T-helper 2 cell (primary cell): ENCODE measurements around the gene EHD4.

Experiments
- DNase-seq, 5 experiments: peaks; one replicate each; pipeline versions ENCODE4 v3.0.0 to v3.0.0-alpha.2; 2012 to 2022

EHD4 gene

DNA sequence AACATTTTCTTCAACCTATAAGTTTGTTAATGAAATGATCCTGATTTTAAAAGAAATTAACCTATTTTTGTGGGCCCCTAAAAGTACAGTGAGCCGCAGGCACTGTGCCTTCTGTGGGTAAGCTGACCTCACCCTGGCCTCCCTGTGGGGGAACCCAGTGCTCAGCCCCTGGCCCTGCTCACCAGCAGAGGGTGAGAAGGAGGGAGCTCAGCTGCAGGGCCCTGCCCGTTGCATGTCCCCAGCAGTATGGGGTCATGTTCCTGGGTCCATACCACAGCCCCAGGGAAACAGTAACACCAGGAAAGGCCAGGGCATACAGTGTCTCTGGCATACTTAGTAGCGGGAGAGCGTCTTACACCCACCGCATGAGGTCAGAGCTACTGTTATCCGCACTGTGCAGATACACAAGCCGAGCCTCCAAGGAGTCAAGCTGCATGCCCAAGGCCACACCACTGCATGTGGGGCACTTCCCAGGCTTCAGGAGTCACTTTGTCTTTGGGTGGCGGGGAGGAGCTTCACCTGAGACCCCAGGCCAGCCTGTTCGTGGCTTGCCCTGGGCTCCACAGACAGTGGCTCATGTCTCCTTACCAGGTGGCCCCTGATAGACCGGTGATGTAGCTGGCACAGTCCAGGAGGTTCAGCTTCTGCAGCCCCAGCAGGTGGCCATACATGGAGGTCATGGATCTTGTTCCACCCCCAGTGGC lies 22.6 kb upstream of the EHD4 start:
- DNase-seq, result no peak

DNA sequence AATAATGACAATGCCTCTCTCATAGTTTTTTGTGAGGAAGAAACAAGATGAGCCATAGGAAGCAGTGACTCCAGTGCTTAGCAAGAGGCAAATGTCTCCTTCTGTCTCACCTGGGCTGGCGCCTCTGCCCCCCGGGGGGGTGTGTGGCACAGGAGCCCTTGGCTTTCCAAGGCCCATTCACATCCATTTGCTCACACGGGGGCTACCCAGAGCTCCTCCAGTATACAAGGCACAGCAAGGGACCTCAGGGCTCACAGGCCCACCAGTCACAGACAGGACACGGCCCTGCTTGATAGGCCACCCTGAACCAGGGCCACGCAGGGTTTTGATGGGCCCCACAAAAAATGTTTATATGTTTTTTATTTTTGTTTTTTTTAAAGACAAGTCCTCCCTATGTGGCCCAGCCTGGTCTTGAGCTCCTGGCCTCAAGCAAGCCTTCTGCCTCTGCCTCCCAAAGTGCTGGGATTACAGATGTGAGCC lies 21.9 kb upstream of the EHD4 start:
- DNase-seq, result no peak

DNA sequence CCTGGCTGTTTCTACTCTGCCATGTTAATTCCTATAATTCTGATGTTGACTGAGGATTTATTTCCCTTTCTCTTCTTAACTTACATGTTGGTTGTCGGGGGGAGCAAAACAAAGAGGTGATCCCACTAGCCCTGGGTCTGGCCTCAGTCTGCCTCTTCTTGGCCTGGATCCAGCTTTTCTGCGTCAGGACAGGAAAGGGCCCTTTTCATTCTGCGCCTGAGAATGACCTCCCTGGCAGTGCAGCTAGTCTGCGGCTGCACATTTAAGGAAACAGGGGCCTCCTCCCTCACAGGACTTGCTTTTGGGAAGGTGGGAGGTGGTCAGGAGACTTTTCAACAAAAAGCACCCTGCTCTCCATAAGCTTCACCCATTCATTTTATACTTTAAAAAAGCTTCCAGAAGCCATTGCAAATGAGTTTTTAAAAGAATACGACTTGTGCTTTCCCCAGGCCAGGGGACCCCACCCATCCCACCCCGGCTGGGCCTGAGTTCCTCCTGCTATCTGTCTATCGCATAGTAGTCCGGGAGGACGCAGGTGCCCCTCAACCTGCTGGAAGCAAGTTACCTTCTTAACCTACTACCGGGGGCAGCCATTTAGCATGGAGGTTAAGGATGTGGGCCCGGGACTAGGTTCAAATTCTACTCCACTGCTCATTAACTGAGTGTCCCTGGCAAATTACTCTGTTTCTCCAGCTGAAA lies 21.3 kb upstream of the EHD4 start:
- DNase-seq, result no peak

DNA sequence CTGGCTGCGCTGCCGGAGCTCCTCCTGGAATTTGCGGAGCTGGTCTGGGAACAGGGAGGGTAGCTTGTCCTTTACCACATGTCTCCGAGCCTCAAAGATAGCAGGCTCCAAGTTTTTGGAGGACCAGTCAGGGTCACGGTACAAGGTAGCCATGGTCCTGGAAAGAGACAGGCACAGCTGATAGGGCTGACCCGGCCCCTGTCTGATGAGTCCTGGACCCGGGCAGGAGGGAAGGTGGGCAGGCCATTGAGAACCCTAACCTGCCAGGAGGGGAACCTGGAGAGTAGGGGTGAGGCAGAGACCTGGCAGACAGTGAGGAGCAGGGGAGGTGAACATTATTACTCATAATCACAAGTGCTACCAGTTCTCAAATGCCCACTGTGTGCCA lies 20.4 kb upstream of the EHD4 start:
- no peak for DNase-seq

DNA sequence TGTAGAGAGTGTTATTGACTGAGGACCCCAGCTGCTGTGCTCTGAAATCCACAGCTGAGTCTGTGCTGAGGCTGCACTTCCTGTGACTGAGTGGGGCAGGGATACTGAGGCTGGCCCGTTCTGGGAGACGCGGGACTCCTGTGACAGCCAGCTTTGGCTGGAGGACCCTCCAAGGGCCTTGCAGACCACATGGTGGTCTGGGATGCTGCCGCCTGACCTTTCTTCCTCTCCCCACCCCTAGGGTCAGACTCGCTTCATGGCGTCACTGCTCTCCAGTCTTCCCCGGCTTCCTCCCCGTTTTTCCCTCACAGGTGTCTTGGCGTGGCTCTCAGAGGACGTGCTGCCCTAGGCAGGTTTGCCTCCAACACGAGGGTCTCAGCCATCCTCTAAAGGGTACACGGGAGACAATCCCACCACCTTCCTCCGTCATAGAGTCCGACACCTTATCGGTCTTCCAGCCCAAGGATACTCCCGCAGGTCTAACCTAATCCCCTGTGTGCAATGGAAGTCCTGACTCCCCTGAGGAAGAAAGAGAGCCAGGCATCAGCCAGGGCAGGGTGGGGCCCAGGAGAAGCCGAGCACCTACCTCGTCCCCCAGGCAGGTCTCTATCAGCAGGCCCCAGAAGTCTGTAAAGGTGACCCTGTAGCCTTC lies 19.9 kb upstream of the EHD4 start:
- no peak for DNase-seq

DNA sequence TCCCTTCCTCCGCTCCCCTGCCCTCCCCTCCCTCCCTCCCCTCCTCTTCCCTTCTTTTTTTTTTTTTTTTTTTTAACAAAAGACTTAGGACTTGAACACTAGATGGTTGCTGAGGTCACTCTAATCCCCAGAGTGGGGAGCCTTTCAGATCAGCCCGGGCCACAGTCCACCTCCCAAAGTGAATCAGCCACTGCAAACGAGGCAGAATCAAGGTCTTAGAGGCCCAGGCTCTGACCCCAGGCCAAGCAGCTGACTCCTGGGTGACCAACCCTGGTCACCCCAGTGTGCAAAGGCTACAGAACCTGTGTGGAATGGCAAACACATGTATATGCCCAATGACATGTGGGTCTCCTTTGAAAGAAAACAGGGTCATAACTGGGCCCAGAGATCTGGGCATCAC lies 18.3 kb upstream of the EHD4 start:
- no peak for DNase-seq

DNA sequence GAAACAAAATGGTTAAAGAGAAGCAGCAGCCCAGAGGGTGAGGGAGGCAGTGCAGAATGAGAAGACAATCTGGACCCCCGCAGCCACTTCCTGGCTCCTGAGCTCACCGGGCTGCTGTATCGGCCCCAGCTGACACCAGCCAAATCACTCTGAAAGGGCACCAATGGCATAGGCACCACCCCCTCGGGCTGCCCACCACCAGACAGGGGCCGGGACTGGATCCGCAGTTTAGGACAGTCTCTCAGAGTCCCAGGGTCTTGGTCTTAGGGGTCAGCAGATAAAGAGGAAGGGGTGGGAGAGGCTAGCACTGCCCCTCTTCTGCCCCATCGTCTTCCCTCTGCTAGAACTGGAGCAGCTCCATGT lies 17.9 kb upstream of the EHD4 start:
- DNase-seq, result no peak

DNA sequence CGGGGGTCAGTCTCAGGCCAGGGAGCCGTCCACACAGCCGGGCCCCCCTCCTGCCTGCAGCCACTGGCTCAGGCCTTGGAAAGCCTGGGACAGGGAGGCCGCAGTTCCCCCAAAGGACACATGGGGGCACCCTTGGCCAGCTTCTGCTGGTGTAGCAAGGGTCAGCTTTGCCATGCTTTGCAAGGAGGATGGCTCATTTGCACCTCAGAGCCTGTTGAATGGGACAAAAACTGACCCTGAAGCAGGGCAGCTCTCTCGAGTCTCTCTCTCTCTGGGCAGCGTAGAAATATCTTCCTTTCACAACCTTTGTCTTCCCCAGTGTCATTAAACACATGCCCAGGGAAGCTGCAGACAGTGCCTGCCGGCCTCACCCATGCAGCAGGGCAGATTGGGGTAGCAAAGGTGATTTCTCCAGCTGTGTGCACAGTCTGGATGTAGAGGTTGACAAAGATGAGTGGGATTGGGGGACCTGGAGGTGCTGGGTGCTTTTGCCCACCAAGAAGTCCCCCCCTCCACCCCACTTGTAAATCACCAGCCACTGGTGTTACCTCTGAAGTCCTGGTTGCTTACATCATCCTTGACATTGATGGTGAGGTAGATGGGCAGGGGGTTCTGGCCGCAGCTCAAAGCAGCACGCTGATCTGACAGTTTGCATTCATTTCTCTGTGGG lies 17.4 kb upstream of the EHD4 start:
- peak; percentile 51 to 85 (median 65) for DNase-seq

DNA sequence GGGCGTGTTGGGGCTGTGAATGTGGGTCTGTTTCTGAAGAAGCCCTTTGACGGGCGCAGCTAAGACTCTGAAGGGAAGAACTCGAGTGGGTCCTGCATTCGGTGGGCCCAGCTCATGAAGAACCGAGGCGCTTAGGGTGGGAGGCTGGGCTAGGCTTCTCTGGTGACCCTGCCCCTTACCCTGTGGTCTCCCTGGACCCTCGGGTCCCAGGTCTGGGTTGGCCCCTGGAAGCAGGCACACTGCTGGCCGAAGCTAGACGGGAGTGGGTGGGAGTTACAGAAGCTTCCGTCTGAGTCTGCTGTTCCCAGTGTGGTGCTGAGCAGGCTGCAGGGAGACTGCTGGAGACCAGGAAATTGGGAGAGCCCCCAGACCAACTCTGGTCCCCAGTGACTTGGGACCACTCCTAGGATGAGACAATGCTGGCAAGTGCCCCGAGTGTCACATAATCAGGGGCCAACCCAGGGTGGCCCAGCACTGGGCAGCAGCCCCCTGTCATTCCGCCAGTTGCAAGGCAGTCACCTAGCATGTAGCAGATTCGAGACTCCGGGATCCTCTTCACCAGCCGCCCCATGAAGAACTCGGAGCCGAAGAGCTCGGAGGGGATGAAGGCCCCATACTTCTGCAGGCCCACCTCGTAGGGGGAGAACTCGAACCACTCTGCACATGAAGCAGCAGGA lies 16.7 kb upstream of the EHD4 start:
- DNase-seq, result no peak

DNA sequence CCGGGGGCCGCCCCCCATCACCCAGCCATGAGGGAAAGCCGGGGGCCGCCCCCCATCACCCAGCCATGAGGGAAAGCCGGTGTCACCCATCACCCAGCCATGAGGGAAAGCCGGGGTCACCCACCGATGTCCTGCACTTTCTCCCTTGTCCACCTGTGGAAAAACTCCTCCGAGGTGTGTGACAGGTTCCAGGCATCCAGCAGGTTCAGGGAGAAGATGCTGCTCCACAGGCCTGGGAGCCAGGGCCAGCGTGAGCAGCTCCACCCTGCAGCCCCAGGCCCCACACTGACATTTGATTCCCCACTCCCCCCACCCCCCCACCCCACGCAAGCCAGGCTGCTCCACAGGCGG lies 15.5 kb upstream of the EHD4 start:
- DNase-seq, result no peak

DNA sequence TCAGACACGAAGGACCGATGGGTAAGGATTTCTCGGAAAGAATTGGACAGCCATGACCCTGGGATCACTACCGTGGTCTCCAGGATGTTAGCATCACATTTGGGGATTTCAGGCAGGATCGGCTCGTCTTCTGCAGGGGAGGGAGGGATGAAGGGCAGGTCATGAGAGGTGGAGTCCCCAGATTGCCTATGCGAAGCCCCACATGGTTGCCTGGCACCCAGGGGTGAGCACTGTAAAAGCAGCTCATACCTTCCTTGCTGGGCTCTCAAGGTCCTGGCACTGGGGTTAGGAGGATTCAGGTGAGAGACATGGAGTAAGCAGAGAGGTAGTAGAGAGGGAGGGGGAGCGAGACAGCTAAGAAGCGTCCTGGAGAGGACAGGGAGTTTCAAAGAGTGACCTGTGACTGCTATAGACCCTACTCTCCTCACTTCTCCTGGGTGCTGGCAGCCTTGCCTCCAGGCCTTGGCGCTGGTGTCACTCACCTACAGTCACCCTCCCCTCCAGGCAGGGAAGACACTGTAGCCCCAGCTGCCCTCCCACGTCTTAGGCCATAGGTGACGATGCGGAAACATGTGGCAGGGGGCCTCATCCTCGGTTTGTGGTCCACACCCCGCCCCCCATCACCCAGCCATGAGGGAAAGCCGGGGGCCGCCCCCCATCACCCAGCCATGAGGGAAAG lies 15.0 kb upstream of the EHD4 start:
- DNase-seq, result no peak

DNA sequence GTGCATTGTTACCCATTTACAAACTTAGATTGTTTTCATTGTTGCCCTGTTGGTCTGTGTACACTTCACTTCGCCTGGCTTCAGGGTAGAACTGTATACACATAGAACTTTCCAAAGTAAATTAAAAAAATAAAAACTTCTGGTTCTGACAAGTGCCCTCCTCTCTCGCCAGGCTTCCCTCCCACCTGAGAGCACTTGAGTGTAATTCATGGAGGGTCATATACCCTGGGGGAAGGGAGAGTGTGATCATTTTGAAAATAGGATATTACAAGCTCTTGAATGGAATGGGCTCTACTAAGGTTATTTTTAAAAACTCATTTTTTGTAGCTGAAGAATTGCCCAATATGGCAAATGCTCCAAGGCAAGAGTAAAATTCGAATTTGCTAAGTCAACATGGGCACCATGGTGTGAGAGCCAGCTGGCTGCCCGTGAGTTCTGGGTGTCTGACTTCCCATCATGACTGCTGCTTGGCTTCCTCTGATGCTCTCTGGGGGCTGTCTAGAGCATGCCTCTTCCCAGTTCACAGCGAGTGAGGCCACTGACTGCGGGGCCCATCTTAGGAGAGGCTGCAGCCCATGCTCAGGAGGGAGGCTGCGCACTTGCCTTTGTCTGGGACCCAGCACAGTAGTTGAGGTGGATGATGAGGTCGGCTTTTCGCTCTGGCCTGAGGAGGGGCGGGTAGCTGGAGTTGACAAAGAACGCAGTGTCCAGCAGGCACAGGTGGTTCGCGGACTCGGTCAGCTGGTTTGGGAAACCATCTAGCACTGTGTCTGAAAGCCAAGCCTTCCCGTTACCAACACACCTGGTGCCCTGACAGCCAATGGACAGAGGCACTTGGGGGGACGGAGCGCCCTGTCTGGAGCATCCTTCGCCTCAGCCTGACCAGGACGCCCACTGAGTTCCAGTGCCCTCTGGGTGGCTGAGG lies 13.1 kb upstream of the EHD4 start:
- no peak for DNase-seq

DNA sequence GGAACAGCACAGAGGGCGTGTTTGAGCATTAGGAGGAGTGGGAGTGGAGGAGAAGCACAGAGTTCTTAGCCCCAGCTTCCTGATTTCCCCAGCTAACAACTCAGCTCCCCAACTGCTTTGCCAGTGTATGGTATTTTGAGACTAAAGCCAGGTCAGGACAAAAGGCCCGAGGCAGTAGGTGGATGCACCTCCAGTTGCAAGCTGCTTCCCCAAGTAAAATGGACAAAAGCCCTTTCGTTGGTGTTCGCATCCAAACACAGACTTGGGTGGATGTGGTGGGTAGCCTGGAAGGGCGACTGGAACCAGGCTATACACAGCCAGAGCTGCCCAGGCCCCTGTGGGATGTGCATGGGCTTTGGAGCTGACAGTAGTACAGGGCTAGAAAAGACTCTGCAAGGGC lies 12.3 kb upstream of the EHD4 start:
- no peak for DNase-seq

DNA sequence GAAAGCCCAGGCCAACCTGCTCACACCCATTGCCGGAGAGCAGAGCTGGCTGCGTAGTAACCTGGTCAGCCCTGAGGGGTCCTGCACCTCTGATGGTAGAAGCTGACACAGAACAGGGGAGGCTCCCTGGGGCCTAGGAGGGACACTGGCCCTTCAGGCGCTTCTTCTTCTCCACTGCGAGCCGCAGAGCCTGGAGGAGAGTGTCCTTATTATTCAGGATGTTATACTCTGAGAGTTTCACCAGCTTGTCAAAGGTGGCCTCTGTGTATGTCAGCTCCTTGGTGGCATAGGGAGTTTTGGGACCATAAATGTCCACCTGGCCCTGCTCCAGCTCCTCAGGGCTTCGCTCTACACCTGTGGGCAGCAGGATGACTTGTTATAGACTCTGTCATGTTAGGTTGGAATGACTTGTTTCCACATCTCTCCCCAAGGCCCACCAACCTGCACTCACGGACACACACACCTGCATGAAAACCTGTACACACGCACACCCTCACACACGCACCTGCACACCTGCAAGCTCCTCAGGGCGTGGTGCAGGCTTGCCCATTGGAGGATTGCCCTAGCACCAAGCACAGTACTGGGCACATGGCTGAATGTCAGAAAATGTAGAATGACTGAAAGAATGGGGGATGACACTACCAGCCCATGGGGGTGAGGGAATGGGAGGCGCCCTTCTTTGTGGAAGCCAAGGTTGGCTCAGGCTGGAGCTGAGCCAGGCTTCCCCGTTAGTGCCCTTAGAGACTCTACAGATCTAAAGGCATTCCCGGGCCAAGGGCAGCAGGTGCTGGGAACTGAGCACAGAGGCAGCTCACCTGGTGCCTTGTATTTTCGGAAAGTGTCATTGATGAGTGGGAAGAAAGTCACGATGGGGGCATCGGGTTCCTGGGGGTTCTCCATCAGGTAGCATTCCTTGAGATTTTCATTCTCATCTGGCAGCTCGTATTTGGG lies 11.5 kb upstream of the EHD4 start:
- no peak for DNase-seq

DNA sequence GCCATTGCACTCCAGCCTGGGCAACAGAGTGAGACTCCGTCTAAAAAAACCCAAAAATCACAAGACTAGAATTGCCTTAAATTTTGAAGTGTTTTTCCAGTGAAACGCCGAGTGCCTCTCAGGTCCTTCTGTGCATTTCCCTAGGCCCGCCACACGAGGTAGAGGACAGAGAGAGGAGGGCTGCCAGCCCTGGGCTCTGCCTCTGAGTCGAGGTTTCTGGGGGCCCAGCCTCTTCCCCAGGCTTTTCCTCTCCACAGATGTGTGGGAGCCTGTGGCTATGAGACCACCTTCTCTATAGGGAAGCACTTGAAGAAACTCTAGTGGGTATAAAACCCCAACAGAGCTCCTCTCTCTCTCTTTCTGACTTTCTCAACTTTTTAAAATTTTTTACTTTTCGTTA lies 10.9 kb upstream of the EHD4 start:
- no peak for DNase-seq

DNA sequence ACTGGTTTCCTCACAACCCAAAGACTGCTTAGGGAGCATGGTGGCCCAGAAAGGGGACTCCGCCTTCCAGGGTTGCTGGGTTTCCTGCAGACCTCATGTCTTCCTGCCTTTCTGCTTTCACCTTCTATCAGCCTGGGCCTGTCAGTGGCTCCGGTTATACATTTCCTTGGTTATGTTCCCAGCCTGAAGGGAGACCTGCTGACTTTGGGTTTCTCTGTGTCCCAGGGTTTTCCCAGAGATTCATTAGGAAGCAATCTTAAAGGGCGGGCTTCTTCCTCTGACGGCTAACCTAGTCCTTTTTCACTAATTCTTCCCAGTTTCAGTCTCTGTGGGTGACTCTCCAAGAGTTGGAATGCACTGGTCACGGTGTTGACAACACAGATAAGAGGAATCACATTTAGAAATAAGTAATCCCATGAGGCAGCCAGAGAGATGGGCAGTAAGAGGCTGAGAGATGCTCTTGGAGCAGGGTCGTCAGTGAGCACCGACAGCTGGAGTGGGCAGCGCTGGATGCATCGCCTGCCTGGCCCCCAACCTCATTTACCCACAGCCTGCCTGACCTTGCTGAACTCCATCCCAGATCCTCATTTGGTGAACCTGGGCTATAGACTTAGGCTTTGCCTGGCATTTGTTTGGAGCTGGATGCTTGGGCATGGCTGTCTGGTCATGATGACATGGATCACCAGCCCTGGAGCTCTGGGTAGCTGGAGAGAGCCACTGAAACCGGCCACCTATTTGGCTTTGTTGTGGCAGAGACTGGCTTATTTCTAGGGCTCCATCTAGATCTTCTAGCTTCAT lies 10.0 kb upstream of the EHD4 start:
- no peak for DNase-seq

DNA sequence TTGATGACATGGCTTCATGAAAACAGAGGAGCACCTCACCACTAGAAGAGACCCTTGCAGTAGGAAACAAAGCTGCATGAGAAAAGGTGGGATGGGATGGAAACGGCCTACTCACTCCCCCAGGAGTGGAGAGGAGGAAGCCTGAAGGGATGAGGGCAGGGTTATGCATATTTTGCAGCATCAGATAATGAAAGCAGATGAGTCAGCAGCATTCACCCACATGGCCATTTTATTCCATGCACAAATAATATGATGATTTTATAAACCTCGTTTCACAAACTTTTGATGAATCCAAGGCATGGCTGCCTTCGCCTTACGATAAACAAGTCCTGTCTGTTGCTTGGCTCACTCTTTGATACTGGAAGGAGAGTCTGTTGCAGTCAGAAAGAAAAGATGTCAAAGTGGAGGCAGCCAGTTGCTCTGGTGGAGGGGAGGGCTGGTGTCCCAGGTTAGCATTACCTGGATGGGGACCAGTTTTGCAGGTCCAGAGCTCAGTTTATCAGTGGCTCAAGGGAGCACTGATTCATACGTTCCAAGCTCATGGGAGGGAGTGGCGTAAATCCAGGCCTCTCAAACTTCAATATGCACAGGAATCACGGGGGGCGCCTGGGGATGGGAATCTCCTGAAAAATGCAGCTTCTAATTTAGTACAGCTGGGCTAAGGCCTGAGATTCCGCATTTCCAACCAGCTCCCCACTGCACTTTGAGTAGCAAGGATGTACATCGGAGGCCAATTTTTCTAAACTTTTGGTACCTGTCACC lies 9.2 kb upstream of the EHD4 start:
- DNase-seq, result no peak

DNA sequence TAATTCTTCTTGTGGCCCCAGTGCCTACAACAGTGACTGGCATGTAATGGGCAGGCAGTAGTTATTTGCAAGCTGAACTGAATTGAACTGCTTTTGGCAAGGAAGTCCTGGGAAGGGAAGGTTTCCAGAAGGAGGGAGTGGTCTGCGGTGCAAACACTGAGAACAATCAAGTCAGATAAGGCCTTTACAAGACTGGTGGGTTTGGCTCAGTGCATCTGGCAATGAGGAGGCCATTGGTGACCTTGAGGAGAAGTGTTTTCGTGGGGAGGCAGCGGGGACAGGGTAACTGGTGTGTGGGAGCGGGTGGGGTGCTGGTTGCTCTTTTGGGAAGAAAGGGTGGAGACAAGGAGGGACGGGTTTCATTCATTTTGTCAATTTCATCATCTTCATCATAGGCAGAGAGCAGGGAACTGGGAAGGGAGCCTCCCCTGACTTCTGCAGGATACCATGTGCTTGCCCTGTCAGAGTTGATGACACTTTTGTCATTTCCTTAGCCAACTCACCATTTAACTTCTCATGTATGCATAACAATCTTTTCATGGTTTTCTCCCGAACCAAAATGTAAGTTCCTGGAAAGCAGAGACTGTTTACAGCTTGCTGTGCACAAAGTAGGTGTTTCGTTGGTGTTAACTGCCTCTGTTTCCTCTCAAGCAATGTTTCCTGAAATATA lies 8.4 kb upstream of the EHD4 start:
- no peak for DNase-seq
